Progenitor cell of endocrine pancreas (in vitro differentiated cells): ENCODE data around the gene GAPT. TPM values are rescaled to one million over a fixed set of nuclear protein-coding genes. Genes with fewer than 3 reads are reported as not detected.

Experiments used
- DNase-seq: peaks from one replicate; pipeline ENCODE4 v3.0.0; 2021; ENCODE audit warnings: low spot score; ENCODE audit not compliant: unreplicated experiment
- H3K27ac Mint-ChIP-seq: 2 replicates; pipeline ENCODE4 v1.8.0; 2021; ENCODE audit warnings: mild to moderate bottlenecking, moderate library complexity, mixed read lengths
- H3K27me3 Mint-ChIP-seq: 2 replicates; pipeline ENCODE4 v1.8.0; 2021; ENCODE audit warnings: mixed read lengths
- H3K36me3 Mint-ChIP-seq: 2 replicates; pipeline ENCODE4 v1.8.0; 2022; ENCODE audit warnings: mixed read lengths; ENCODE audit not compliant: insufficient read depth
- H3K4me1 Mint-ChIP-seq: 2 replicates; pipeline ENCODE4 v1.8.0; 2021; ENCODE audit warnings: low read depth, mixed read lengths
- H3K4me3 Mint-ChIP-seq: 2 replicates; pipeline ENCODE4 v1.8.0; 2021; ENCODE audit warnings: low read depth, mild to moderate bottlenecking, moderate library complexity, mixed read lengths
- H3K9me3 Mint-ChIP-seq: 2 replicates; pipeline ENCODE4 v1.8.0; 2021; ENCODE audit warnings: low read depth, mixed read lengths
- total RNA-seq: library from RNA; stranded (reverse); gene quantifications from 2 replicates; pipeline ENCODE4 v1.2.1, GENCODE V29; 2021
- TF ChIP-seq, protein P1 (sequence below): fragments of 200-600 bp; sonication (generic); IDR thresholded peaks from one replicate; pipeline ENCODE4 v1.5.0; 2021; ENCODE audit warnings: antibody characterized with exemption, mild to moderate bottlenecking; ENCODE audit not compliant: unreplicated experiment

The GAPT gene
- total RNA-seq, 1 donor from 2014 or later = not detected

DNA sequence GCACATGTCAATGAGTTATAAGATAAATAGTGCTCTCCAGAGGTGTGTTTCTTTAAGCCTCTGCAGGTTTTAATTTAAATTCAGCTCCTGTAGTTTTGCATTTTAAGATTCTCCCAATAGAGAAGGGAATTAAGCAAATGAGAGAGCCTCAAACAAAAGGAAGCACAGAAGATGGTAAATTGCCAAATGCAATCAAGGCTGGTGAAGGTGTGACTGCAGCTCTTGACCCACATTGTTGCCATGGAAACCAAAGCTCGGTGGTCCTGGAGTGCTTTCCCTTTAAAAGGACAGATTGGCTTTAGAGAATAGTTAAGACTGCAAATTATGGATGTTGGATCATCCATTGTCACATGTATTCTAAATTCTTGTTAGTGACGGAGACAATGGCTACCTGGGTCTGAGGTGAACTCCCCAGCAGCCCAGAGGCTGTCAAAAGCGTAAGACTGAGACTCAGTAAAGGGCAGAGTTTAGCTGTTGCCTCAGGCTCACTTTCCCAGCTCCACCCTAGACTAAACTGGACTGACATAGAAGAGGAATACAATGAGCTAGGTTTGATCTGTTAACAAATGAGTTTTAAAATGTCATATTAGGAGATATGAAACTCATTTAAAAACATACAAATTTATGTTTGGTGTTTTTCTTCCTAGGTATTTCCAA lies 12.3 kb downstream of the GAPT start:
- H3K27me3 Mint-ChIP-seq = no peaks in the 10 kb centered on the region
- DNase-seq = no peak
- H3K27ac Mint-ChIP-seq = no peak overlapping the region
- no peaks in the 10 kb centered on the region for H3K36me3 Mint-ChIP-seq
- no peaks in the 10 kb centered on the region for H3K9me3 Mint-ChIP-seq
- H3K4me3 Mint-ChIP-seq = no peak overlapping the region
- peaks cover 37% of the 10 kb centered on the region for H3K4me1 Mint-ChIP-seq
- TF ChIP-seq, protein P1, sequence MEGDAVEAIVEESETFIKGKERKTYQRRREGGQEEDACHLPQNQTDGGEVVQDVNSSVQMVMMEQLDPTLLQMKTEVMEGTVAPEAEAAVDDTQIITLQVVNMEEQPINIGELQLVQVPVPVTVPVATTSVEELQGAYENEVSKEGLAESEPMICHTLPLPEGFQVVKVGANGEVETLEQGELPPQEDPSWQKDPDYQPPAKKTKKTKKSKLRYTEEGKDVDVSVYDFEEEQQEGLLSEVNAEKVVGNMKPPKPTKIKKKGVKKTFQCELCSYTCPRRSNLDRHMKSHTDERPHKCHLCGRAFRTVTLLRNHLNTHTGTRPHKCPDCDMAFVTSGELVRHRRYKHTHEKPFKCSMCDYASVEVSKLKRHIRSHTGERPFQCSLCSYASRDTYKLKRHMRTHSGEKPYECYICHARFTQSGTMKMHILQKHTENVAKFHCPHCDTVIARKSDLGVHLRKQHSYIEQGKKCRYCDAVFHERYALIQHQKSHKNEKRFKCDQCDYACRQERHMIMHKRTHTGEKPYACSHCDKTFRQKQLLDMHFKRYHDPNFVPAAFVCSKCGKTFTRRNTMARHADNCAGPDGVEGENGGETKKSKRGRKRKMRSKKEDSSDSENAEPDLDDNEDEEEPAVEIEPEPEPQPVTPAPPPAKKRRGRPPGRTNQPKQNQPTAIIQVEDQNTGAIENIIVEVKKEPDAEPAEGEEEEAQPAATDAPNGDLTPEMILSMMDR = no peak

DNA sequence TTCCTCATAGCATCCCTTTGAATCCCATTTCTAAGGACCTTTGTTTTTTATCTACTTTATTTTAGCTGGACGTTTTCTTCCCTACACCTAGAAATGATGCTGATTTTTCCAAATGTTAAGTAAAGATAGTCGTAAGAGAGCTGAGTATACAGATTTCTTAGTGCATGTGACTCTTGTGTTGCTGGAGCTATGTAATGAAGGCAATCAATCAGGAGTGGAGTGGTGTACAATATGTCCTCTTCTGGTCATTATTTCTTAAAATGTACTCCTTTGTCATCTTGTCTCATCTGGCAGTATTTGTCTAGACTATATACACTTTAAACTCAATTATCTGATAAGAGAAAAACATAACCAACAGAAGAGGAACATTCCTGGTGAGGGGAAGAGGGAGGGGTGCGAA lies 13.5 kb downstream of the GAPT start:
- DNase-seq = no peak
- Mint-ChIP-seq H3K27ac (no peak overlapping the region), H3K9me3 (no peaks in the 10 kb centered on the region), H3K36me3 (no peaks in the 10 kb centered on the region), H3K27me3 (no peaks in the 10 kb centered on the region), H3K4me3 (no peak overlapping the region), H3K4me1 (peaks cover 26% of the 10 kb centered on the region)
- TF ChIP-seq, protein P1 = no peak

DNA sequence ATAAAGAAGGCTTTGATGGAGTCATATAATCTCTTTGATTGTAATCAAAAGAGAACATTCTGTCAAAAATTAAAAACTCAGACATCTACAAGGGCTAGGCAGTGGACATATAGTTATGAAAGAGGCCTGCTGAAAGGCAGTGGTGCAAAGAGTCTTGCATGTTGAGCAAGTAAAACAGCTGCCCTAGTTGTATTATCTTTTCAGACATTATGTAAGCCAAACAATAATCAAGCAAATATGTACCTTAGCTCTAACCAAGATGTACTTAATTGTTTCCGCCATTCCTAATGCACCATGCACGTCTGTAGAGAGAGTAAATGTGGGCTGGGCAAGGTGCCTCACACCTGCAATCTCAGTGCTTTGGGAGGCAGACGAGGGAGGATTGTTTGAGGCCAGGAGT lies 14.3 kb downstream of the GAPT start:
- Mint-ChIP-seq H3K27ac (no peak overlapping the region), H3K9me3 (no peaks in the 10 kb centered on the region), H3K4me1 (peaks cover 21% of the 10 kb centered on the region), H3K36me3 (no peaks in the 10 kb centered on the region), H3K27me3 (no peaks in the 10 kb centered on the region), H3K4me3 (no peak overlapping the region)
- DNase-seq = no peak
- TF ChIP-seq, protein P1 = no peak

DNA sequence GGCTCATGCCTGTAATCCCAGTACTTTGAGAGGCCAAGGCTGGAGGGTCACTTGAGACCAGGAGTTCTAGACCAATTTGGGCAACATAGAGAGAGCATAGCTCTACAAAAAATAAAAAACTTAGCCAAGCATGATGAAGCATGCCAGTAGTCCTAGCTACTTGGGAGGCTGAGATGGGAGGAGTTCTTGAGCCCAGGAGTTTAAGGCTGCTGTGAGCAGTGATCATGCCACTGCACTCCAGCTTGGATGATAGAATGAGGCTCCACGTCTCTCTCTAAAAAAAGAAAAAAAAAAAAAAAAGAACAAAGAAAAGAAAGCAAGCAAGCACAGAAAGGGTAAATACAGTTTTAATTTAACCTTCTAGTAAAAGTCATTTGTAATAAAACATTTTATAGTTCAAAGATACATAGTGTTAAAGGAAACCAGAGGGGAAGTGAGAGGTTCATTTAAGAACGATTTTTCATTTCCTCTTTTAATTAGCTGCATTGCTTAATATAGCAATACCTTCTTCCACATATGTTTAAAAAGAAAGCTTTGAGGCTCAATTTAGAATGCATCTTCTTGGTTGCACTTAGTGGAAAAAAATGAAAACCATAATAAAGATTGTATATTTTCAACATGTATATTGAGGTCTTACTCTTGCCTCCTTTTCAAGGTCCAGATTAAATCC lies 14.9 kb downstream of the GAPT start:
- H3K27me3 Mint-ChIP-seq = no peaks in the 10 kb centered on the region

DNA sequence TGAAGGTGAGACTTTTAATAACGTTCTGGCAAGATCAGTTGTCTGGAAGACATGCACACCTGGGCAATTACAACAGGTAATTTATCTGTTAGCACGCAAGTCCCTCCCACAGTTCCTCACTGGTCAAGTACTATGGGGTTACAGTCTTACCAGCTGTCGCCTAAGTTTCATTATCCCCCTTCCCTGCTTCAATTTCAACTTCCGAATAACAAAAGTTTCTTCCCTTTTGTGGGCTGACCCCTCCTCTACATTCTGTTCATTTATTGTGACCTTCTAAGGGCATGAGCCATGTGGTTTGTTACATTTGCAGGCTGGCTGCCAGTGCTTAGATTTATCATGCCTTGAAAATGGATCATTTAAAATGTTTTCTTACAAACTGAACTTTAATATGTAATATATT lies 16.5 kb downstream of the GAPT start:
- no peaks in the 10 kb centered on the region for H3K36me3 Mint-ChIP-seq
- H3K27ac Mint-ChIP-seq = no peak overlapping the region
- H3K9me3 Mint-ChIP-seq = no peaks in the 10 kb centered on the region
- TF ChIP-seq, protein P1 = no peak
- DNase-seq = no peak
- no peaks in the 10 kb centered on the region for H3K27me3 Mint-ChIP-seq
- H3K4me3 Mint-ChIP-seq = no peak overlapping the region
- peaks cover 15% of the 10 kb centered on the region for H3K4me1 Mint-ChIP-seq

More for the DNA sequence above, 14.9 kb downstream of the GAPT start:
- DNase-seq = no peak
- no peak overlapping the region for H3K27ac Mint-ChIP-seq
- H3K36me3 Mint-ChIP-seq = no peaks in the 10 kb centered on the region
- no peak overlapping the region for H3K4me3 Mint-ChIP-seq
- no peaks in the 10 kb centered on the region for H3K9me3 Mint-ChIP-seq
- TF ChIP-seq, protein P1 = no peak
- H3K4me1 Mint-ChIP-seq = peaks cover 17% of the 10 kb centered on the region
